Measurements from ENCODE around the gene CNN2. TPM values are rescaled to one million over a fixed set of nuclear protein-coding genes. Genes with fewer than 3 reads are reported as not detected.

Gene CNN2
- total and polyA plus RNA-seq, 2 donors (not counting 1 experiment from before 2014, with no cell fraction given), result 198 to 301 TPM

DNA sequence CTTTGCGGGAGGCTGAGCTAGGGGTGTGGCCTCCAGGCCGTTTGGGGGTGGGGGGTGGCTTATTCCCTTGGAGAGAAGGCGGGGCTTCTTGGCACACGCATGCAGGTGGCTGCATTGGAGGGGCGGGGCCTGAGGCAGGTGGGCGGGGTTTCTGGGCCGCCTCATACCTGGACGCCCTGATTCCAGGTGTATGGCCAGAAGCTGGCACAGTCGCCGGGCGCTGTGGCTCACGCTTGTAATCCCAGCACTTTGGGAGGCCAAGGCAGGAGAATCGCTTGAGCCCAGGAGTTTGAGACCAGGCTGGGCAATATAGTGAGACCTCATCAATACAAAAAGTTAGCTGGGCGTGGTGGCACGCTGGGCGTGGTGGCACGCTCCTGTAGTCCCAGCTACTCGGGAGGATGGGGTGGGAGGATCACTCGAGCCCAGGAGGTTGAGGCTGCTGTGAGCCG lies 21.3 kb downstream of the CNN2 start:
- POLR2A ChIA-PET, result interaction anchor here (0.6 to 2.0 kb wide), 5 partner anchors 10 to 33 kb away, joined by 3 to 8 read pairs (median 3); partner anchors contain the start of gene ARHGAP45
- H4K20me1 ChIP-seq (ENCODE audit: control insufficient read depth, insufficient read depth, low read length, poor library complexity, severe bottlenecking), result peaks cover 45% of the 10 kb centered on the region
- H3K4me2 ChIP-seq (replicated peaks; ENCODE audit: low read depth, low read length, poor library complexity, severe bottlenecking), result peak overlapping the region; percentile 19
- H3K27me3 ChIP-seq (replicated peaks in 1 of 4; ENCODE audit: control extremely low read depth in 1 of 4, control insufficient read depth in 3 of 4, insufficient read depth in 4 of 4, low read length in 3 of 4), result no peaks in the 10 kb centered on the region
- Mint-ChIP-seq H3K27me3 (no peaks in the 10 kb centered on the region), H3K4me3 (no peak overlapping the region), H3K27ac (no peak overlapping the region), H3K4me1 (peaks cover 9% of the 10 kb centered on the region), H3K9me3 (ENCODE audit: insufficient read depth) (no peaks in the 10 kb centered on the region)
- intact Hi-C loops (cut with micrococcal nuclease), result no loop called here
- H3K27ac ChIP-seq (ENCODE audit: low read length in 2 of 2), result no peak overlapping the region
- peaks cover 0 to 60% of the 10 kb centered on the region in 2 experiments for H3K36me3 ChIP-seq (replicated peaks in 1 of 2; ENCODE audit: control extremely low read depth in 1 of 2, control insufficient read depth in 1 of 2, extremely low read depth in 1 of 2, insufficient read depth in 2 of 2, low read length in 1 of 2)
- no peak overlapping the region for H2AFZ ChIP-seq (ENCODE audit: insufficient read depth, low read depth, low read length, poor library complexity, severe bottlenecking)
- H3K79me2 ChIP-seq (ENCODE audit: control insufficient read depth, insufficient read depth, low read length), result peaks cover 35% of the 10 kb centered on the region
- no peak overlapping the region for H3K4me3 ChIP-seq (ENCODE audit: control extremely low read depth in 1 of 5, extremely low read depth in 1 of 5, insufficient read depth in 1 of 5, low read depth in 2 of 5, low read length in 4 of 5)
- ATAC-seq (ENCODE audit: low read depth) (no peak), DNase-seq (no peak)
- CTCF ChIA-PET, result interaction anchor here (0.6 to 1.7 kb wide), 5 partner anchors 17 to 151 kb away, joined by 3 to 9 read pairs (median 4); no protein-coding TSS in a partner anchor
- peaks cover 0 to 11% of the 10 kb centered on the region in 2 donors for H3K4me1 ChIP-seq (ENCODE audit: control insufficient read depth in 2 of 2, insufficient read depth in 2 of 2, low read length in 2 of 2)
- H3K9me3 ChIP-seq (ENCODE audit: control extremely low read depth in 1 of 3, control insufficient read depth in 2 of 3, insufficient read depth in 1 of 3, low read length in 2 of 3), result peaks cover 0 to 7% (median 0%) of the 10 kb centered on the region in 3 donors
- no peak overlapping the region for H3K9ac ChIP-seq (ENCODE audit: low read length)
- TF ChIP-seq, protein P1, sequence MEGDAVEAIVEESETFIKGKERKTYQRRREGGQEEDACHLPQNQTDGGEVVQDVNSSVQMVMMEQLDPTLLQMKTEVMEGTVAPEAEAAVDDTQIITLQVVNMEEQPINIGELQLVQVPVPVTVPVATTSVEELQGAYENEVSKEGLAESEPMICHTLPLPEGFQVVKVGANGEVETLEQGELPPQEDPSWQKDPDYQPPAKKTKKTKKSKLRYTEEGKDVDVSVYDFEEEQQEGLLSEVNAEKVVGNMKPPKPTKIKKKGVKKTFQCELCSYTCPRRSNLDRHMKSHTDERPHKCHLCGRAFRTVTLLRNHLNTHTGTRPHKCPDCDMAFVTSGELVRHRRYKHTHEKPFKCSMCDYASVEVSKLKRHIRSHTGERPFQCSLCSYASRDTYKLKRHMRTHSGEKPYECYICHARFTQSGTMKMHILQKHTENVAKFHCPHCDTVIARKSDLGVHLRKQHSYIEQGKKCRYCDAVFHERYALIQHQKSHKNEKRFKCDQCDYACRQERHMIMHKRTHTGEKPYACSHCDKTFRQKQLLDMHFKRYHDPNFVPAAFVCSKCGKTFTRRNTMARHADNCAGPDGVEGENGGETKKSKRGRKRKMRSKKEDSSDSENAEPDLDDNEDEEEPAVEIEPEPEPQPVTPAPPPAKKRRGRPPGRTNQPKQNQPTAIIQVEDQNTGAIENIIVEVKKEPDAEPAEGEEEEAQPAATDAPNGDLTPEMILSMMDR (IDR thresholded peaks at IDR 0.05), result no peak
- no peak for TF ChIP-seq EZH2 (IDR thresholded peaks at IDR 0.05; ENCODE audit: borderline replicate concordance, insufficient read depth, low read depth, low read length, poor library complexity, severe bottlenecking)
- WGBS (ENCODE audit: insufficient coverage), result 90% methylated on average over 16 of the region's 20 CpGs

DNA sequence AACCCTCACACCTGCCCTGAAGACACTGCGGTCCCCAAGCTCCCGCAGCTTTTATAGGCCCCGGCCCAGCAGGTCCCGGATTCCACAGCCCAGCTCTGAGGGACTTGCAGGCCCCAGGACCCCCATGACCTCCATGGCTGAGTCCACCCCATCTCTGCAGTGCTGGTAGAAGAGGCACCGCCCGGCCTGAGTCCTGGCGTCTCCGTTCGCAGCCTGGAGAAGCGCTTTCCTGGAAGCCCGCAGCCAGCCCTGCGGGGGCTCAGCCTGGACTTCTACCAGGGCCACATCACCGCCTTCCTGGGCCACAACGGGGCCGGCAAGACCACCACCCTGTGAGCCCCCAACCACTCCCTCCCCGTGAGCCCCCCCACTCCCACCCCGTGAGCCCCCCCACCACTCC lies 22.7 kb downstream of the CNN2 start:
- Mint-ChIP-seq H3K27me3 (no peaks in the 10 kb centered on the region), H3K9me3 (ENCODE audit: insufficient read depth) (no peaks in the 10 kb centered on the region), H3K4me3 (no peak overlapping the region), H3K4me1 (peaks cover 9% of the 10 kb centered on the region), H3K27ac (no peak overlapping the region)
- POLR2A ChIA-PET, result interaction anchor here (0.7 to 2.0 kb wide), 2 partner anchors 18 to 25 kb away, joined by 3 to 8 read pairs; partner anchors contain the start of gene ARHGAP45
- CTCF ChIA-PET, result interaction anchor here (1.5 kb wide), 1 partner anchor 37 kb away, joined by 9 read pairs; no protein-coding TSS in a partner anchor
- H3K27ac ChIP-seq (ENCODE audit: low read length in 2 of 2), result no peak overlapping the region
- H3K36me3 ChIP-seq (replicated peaks in 1 of 2; ENCODE audit: control extremely low read depth in 1 of 2, control insufficient read depth in 1 of 2, extremely low read depth in 1 of 2, insufficient read depth in 2 of 2, low read length in 1 of 2), result peaks cover 0 to 62% of the 10 kb centered on the region in 2 experiments
- H3K4me3 ChIP-seq (ENCODE audit: control extremely low read depth in 1 of 5, extremely low read depth in 1 of 5, insufficient read depth in 1 of 5, low read depth in 2 of 5, low read length in 4 of 5), result no peak overlapping the region
- no peak for DNase-seq
- H3K4me1 ChIP-seq (ENCODE audit: control insufficient read depth in 2 of 2, insufficient read depth in 2 of 2, low read length in 2 of 2), result peaks cover 0 to 11% of the 10 kb centered on the region in 2 donors
- no peak for ATAC-seq (ENCODE audit: low read depth)
- no peak overlapping the region for H2AFZ ChIP-seq (ENCODE audit: insufficient read depth, low read depth, low read length, poor library complexity, severe bottlenecking)
- H3K27me3 ChIP-seq (replicated peaks in 1 of 4; ENCODE audit: control extremely low read depth in 1 of 4, control insufficient read depth in 3 of 4, insufficient read depth in 4 of 4, low read length in 3 of 4), result no peaks in the 10 kb centered on the region
- TF ChIP-seq EZH2 (IDR thresholded peaks at IDR 0.05; ENCODE audit: borderline replicate concordance, insufficient read depth, low read depth, low read length, poor library complexity, severe bottlenecking), result no peak
- TF ChIP-seq, protein P1 (IDR thresholded peaks at IDR 0.05), result no peak
- no peak overlapping the region for H3K9ac ChIP-seq (ENCODE audit: low read length)
- H4K20me1 ChIP-seq (ENCODE audit: control insufficient read depth, insufficient read depth, low read length, poor library complexity, severe bottlenecking), result peaks cover 33% of the 10 kb centered on the region
- peaks cover 25% of the 10 kb centered on the region for H3K79me2 ChIP-seq (ENCODE audit: control insufficient read depth, insufficient read depth, low read length)
- intact Hi-C loops (cut with micrococcal nuclease), result no loop called here
- H3K4me2 ChIP-seq (replicated peaks; ENCODE audit: low read depth, low read length, poor library complexity, severe bottlenecking), result no peak overlapping the region
- WGBS (ENCODE audit: insufficient coverage), result 96% methylated on average over 12 of the region's 17 CpGs
- H3K9me3 ChIP-seq (ENCODE audit: control extremely low read depth in 1 of 3, control insufficient read depth in 2 of 3, insufficient read depth in 1 of 3, low read length in 2 of 3), result peaks cover 0 to 10% (median 0%) of the 10 kb centered on the region in 3 donors

All from B cell (primary cell).